Stimulated activated CD8-positive, alpha-beta memory T cell treated with anti-CD3 and anti-CD28 coated beads, Interleukin-7, amount 100 ng/mL, for 48 hours (primary cell): Measurements from ENCODE around the gene TANGO6.
"Not testable (repeated sequence)": the region's sequence is repeated elsewhere in the genome, so short reads cannot be mapped to it uniquely, and the experiment has no call there.

Source experiments
- DNase-seq, 2 donors: peaks; one replicate each; pipeline ENCODE4 v3.0.0-alpha.2; 2020; ENCODE audit warnings: low read depth in 1 of 2; ENCODE audit errors: extremely low read depth in 1 of 2

The TANGO6 gene

DNA sequence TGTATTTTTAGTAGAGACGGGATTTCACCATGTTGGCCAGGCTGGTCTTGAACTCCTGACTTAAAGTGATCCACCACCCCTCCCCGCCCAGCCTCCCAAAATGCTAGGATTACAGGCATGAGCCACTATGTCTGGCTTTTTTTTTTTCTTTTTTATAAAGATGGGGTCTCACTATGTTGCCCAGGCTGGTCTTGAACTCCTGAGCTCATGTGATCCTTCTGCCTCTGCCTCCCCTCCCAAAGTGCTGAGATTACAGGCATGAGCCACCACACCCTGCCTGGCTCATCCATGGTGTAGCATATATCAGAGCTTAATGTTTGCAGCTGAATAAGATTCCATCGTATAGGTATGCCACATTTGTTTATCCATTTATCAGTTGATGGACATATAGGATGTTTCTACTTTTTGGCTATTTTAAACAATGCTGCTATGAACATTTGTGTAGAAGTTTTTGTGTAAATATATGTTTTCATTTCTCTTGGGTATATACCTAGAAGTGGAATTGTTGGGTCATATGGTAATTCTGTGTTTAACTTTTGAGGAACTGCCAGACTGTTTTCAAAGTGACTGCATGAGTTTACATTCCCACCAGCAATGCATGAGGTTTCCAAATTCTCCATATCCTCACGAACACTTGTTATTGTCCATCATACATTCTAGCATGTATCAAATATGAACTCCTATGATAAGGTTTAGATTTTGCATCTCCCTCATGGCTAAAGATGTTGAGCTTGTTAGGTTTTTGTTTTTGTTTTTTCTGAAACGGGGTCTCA, 206.5 kb downstream of the TANGO6 start:
- no peak for DNase-seq

DNA sequence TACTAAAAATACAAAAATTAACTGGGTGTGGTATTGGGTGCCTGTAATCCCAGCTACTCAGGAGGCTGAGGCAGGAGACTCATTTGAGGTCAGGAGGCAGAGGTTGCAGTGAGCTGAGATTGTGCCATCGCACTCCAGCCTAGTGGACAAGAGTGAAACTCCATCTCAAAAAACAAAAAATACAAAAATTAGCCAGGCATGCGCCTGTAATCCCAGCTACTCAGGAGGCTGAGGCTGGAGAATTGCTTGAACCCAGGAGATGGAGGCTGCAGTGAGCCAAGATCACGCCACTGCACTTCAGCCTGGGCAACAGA, 208.1 kb downstream of the TANGO6 start:
- DNase-seq: not testable (repeated sequence)

DNA sequence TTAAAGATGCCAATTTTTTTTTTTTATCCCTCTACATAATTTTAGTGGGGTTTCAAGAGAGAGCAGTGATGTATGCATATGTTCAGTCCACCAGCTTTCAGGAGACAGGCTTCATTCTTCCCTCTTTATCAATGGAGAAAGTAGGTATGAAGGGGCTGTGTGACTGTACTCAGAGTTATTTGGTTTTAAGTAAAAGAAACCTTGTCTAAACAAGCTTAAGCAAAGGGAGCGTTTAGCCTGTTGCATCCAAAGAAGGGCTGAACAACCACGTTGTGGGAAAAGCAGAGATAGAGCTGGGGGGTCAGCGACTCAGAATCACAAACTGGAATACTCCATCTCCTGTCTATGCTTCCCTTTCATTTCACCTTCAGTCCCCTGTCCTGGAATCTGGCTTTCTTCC, 211.7 kb downstream of the TANGO6 start:
- no peak for DNase-seq

DNA sequence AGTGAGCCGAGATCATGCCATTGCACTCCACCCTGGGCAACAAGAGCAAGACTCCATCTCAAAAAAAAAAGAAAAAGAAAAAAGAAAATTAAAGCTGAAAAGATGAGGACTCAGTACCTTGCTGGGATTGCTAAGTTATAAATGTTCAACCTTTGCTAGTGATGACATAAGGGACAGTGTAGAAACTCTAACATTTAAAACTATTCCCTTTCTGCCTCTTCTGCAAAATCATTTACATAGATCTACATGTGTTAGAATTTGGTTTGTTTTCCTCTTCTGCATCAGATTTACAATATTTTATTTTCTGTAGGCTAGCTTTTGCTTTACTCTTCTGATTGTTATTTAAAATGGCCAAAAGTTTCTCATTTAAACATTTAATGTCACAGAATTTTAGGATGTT, 212.6 kb downstream of the TANGO6 start:
- DNase-seq: no peak

DNA sequence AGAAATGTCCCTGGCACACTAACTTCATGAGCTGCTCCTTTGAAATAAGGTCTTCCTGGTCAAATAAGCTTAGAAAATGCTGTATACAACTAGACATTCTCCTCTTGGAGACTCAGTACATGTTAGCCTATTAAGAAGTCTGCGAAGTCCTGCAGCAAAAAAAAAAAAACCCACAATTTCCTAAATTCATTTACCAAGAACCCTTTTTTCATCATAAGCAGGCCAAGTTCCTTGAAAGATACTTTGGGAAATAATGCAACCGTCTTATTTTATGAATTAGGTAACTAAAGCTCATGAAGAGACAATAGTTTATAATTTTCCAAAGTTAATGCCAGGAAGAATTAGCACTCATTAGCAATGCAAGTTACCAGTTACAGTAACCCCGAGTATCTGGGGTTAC, 213.1 kb downstream of the TANGO6 start:
- DNase-seq: no peak

DNA sequence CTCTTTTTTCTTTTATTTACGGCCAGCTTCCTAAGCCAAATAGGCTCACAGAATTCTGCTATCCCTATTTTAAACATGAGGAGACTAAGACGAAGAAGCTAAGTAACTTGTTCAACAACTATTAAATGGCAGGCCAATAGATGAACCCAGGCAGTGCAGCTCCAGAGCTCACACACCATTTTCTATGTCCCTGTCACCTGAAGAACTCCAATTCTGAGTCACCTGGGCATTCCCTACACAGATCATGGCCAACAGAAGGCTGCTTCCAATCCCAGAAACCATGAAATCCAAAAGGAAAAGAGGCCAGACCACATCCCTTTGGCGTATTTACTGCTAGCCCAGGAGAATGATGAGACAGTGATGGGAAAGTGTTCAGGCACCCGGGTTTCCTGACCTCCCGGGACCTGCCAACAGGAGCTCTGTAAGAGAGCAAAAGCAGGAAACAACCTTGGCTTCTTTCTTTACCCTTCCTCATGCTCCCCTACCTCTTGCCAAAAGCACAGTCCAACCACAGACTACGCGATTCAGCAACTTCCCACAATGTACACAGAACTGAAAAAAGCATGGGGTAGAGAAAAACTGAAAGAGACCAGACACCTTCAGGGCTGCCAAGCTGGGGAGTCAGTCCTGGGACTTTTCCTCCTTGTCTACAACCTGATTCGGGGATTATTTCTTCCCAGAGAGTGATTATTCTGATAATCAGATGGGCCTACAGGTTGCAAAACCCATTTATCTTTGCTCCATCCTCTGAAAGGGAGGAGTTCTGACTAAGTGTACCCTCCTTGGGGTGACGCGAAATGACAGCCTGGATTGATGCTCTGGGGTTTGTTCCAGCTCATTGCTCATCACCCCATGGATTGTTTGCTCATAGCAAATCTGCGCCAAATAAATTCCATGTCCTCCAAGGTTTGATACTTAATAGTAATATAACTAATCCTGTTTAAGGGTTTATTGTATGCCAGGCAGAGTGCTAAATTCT, 214.4 kb downstream of the TANGO6 start:
- no peak for DNase-seq

DNA sequence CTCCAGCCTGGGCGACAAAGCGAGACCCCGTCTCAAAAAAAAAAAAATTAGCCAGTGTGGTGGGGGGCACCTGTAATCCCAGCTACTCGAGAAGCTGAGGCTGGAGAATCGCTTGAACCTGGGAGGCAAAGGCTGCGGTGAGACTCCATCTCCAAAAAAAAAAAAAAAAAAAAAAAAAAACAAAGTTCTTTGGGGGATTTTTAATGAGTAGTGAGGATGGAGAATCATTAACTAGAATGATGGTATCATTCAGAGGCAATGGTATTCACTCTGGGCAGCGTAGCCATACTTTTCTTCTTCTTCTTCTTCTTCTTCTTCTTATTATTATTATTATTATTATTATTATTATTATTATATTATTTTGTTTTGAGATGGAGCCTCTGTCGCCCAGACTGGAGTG, 220.2 kb downstream of the TANGO6 start:
- DNase-seq: not testable (repeated sequence)

DNA sequence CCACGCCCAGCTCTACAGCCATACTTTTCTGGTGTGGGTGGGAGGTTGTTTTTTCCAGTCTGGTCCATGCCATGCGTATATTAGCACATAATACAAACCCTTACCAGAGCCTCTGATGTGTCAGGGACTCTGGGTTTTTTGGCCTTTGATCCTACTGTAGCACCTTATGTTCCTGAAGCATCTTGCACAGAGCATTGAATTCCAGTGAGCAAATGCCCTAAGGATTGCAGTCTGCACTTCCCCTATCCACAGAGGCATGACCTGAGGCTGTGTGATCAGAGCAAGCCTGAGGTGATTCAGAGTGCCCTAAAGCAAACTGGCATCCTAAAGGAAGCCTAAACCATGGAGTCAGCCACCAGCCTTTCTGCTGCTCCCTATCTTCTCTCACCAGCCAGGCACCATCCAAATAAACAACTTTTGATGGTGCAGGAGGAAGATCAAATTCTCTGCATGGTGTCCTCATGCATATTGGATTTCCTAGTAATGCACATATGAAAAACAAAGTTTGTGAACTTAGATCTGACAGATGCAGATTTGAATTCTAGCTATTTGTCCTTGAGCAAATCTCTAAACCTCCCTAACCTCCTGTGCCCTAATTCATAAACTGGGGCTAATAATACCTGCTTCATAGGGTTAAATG, 220.9 kb downstream of the TANGO6 start:
- DNase-seq: no peak

DNA sequence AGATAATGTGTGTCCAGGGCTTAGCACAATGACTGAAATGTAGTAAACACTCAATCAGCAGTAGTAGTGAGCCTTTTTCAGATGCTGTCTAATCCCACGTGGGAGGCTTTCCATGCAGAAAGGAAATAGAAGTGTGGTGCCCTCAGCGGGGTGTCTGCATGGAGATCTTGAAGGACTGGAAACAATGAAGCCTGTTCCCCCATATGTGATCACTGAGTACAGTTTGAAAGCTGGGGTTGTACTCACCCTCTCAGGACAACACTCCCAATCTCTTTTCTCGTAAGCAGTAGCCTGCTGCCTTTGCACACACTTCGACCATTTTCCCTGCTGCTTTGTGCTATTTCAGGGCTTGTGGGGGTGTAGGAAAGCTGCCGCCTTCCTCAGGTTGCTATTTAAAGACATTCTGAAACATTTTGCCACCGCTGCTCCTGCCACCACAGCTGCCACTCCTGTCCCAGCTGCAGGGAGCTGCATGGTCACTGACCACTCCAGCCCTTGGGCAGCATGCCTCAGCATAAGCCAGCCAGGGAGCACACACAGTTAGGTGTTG, 221.5 kb downstream of the TANGO6 start:
- no peak for DNase-seq

DNA sequence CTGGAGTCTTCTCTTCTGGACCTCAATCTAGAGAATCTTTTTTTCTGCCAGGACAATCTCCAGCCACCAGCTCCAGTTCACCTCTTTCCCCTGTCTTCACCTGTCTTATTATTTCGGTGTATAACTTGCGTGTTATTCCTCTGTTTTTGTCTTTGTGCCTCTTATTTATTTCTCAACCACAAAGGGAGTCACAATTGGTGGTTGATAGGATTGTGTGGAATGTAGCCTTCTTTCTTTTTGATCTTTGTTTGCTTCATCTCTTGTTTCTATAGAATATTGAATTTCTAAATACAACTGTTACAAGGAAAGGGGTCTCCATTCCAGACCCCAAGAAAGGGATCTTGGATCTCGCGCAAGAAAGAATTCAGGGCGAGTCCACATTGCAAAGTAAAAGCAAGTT, 226.2 kb downstream of the TANGO6 start:
- no peak for DNase-seq

DNA sequence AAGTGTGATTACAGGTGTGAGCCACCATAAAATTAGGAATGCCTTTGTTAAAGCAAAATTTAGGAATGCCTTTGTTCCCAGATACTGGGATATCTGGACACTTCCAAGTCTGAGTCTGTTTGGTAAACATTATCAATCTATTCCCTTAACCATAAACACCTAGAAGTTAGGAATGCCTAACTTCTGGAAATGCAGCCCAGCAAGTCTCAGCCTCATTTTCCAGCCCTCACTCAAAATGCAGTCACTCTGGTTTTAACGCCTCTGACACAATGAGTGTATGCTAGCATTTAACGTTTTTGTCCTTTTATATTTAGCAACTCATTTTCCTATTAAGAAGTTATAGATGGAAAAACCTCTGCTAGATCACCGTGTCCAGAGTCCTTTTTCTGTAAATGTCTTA, 227.7 kb downstream of the TANGO6 start:
- DNase-seq: no peak

DNA sequence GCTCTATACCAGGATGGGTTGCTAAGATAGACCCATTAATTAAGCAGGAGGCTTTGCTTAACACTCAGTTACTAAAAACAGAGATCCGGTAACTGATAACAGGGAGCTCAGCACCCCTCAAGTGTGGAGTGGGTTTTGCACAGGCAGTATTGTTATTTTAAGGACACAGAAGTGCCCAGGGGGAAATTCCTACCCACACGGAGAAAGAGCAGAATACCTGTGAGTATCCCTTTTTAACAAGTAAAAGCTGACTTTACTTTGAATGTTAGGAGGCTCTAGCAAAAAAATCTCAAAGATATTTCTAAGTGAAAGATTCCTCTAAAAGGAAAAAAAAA, 229.3 kb downstream of the TANGO6 start:
- no peak for DNase-seq

DNA sequence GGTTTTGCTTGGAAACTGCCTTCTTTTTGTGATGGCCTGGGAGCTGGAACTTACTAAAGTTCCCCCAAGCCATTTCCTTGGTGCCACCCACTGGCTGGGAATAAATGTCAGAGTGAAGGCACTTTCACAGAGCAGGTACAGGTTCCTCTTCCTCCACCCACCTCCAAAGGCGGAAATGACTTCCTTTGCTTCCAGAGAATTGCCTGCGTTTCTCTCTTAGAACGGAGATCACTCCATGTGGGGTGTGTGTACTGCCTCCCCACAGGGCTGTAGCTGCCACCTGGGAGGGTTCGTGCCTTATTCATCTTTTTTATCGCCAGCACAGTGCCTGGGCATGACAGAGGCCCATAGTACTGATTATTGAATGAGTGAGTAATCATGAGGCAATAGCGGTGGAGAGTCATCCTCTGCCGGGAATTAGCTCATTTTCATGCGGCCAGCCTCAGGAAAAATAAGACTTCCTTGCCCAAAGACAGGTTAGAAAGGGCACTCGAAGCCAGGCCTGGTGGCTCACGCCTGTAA, 229.9 kb downstream of the TANGO6 start:
- no peak for DNase-seq

DNA sequence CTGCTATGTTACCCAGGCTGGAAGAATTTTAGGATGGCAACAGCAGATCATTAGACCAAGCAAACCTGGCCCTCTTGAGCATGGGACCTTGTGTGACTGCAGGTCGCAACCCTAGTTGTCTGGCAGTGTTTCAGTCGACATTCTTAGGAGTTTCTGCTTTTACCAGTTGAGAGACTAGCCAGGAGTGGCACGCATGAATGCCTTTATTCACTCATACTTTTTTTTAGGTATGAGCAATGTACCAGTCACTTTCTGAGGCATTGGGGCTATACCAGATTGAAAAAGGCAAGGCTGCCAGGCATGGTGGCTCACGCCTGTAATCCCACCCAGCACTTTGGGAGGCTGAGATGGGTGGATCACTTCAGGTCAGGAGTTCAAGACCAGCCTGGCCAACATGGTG, 233.9 kb downstream of the TANGO6 start:
- no peak for DNase-seq

DNA sequence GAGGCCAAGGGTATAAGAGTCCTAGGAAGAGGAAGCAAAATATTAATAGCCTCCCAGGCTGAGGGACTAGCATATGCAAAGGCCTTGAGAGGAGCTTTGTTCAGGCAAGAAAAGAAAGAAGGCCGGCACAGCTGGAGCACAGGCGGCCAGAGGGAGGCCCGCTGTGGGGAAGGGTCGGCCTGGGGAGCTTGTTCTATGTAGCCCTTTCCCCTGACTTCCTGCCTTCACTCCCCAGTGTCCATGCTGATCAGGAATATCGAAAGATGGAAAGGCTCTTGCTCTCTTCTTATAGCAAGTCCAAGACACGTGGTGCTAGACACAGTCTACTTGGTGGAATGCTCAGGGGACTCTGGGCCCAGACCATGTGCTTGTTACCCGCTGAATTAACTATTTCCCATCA, 234.7 kb downstream of the TANGO6 start:
- no peak for DNase-seq

DNA sequence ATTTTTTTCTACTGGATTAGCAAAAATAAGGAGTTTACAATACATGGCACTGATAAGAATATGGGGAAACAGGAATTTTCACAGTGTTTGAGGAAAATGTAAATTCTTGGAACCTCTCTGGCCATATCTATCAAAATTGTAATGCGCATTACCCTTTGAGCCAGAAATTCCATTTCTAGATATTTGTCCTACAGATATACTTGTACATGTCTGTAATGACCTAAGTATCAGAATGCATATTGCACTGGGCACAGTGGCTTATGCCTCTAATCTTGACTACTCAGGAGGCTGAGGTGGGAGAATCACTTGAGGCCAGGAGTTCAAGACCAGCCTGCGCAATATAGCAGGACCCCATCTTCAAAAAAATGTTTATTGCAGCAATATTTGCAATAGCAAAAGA, 236.4 kb downstream of the TANGO6 start:
- no peak for DNase-seq

DNA sequence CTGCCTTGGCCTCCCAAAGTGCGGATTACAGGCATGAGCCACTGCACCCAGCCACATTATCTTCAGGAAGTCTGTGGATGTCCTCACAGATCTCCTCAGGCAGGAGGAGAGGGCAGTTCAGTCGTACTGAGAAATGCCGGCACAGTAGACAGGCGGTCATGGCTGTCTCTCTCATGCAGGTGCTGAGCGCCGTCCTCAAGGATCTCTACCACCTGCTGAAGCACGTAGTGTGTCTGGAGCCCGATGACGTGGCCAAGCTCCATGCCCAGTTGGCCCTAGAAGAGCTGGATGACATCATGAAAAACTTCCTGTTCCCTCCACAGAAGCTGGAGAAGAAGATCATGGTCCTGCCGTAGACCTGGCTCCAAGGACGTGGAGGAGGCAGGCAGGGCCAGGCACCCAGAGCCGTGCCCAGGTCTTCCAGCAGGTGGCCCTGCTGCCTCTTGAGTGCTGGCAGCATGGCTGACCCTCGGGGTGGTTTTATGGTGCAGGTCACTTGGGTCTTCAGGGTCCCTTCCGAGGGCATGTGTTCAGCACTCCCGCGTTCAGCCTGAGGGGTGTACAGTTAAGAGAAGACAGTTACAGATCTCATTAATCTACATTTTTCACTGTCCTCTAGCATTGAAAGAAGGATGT, 240.1 kb downstream of the TANGO6 start:
- DNase-seq: no peak

DNA sequence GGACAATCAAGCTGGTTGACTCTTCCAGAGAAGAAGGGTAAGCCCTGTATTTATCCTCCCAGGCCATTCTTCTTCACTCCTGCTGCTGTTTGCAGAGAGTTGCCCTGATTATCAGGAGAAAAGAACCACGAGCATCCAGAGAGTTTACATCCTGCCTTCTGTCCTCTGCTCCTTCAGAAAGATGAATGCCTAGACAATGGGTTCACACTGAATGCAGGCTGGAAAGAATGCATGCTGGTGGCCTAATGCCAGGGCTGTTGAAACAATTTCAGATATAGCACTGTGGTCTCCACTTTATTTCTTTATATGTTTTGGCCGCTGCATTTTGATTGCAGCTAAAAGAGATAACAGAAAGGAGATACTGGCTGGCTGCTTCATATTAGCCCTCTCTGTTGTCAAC, 241.0 kb downstream of the TANGO6 start:
- DNase-seq: no peak

DNA sequence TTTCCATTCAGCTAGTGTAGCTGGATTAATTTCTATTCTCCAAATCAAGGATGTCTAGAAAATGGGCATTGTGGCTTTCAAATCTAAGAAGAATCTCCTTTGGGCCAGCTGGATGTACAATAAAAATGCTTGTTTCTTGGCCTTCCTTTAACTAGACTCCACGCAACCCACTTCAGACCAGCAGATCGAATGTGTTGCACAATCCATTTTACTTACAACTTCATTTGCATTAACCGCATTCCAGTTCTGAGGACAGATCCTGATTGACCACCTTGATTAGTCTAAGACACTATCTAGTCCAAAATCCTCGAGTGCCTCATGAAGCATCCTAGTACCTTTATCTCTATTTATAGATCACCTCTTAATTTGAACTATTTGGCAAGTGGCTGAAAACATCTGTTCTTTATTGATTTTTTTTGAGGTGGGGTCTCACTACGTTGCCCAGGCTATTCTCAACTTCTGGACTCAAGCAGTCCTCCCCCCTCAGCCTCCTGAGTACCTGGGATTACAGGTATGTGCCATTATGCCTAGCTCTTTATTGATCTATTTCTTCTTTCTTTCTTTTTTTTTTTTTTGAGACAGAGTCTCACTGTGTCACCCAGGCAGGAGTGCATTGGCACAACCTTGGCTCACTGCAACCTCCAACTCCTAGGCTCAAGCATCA, 241.8 kb downstream of the TANGO6 start:
- no peak for DNase-seq

DNA sequence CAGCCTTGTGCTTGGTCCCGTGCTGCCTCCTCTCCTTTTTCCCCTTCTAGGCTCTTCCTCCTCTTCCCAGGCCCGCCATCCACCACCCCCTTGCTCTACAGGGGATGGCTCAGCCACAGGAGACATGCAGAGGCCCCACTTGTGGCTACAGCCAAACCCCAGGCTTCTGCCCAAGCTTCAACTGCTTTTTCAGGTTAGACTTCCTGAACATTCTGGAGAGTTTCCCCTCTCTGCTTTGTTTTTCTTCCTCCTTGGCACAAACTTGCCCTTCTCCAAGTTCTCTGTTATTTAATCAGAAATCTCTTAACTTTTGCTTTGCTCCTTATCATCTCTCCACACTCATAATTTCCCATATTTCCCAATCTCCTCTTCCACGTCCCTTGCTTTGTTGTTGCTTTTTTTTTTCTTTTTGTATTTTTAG, 243.8 kb downstream of the TANGO6 start:
- DNase-seq: no peak
